Gastrocnemius medialis (tissue), 4 donors: Measurements from ENCODE around the gene SMLR1.

Experiments
- CTCF ChIP-seq, 5 experiments: fragments of 450-650 bp in 3 of 5; fragments of 200-600 bp in 2 of 5; sonication (generic) in 2 of 5; IDR thresholded peaks in 4 of 5; conservative IDR thresholded peaks in 1 of 5; 1 replicate in 4 of 5; 2 replicates in 1 of 5; pipeline ENCODE4 v1.5.1; 2016 to 2019; ENCODE audit warnings: antibody characterized with exemption in 5 of 5, mild to moderate bottlenecking in 3 of 5, moderate library complexity in 3 of 5
- POLR2A ChIP-seq, 2 donors: fragments of 450-650 bp; IDR thresholded peaks; one replicate each; pipeline ENCODE4 v1.6.1; 2017; ENCODE audit warnings: antibody characterized with exemption in 2 of 2, mild to moderate bottlenecking in 2 of 2, moderate library complexity in 2 of 2

DNA sequence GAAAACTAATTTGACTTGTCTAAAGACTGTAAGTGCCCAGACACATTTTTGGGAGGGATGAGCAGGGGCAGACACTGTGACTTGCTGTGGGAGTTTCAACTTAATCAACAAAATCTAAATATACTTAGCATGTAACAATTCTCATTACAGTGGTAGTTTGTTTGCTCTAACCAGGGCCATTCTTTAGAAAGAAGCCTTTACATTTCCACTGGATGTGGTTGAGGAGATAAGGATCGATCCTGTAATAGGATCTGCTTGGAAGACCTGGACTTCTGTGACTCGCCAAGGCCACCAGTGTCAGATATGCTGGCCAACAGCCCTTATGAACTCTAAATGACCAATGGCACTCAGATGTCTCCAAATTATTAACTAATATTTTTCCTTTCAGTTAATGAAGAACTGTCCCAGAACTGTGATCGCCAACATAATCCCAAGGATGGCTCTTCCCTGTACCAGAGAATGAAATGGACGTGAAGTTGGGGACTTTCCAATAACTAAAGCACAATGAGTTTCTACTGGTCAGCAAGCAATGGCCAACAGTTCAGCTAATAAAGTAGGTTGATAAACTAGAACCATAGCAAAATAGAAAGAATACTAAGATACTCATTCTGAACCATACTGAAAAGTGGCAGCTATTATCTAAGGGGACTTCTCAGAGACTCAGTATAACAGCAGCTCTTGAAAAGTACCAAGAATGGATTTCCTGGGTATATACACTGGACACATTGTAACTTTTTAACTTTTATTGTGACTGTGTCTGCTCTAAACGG, 7.5 kb downstream of the SMLR1 start:
- TF ChIP-seq CTCF (IDR thresholded peaks at IDR 0.05 in 4 of 5, conservative IDR thresholded peaks at IDR 0.05 in 1 of 5): no peak
- no peak for TF ChIP-seq POLR2A (IDR thresholded peaks at IDR 0.05)
